ENCODE results near the gene TBC1D13. TPM values are rescaled to one million over a fixed set of nuclear protein-coding genes. Genes with fewer than 3 reads are reported as not detected.

Gene TBC1D13
- total and polyA plus RNA-seq, 9 donors = 10.7 to 32.2 (median 26.3) TPM

GRCh38 chr9:128828719-128829452 lies 41.8 kb downstream of the TBC1D13 start:
- no peaks in the 10 kb centered on the region for H3K36me3 ChIP-seq
- H3K27ac ChIP-seq = peak overlapping the region; percentile 2 to 48
- H3K4me3 ChIP-seq = peak overlapping the region; percentile 97
- WGBS, 3 donors = 28 to 31% (median 30%) methylated on average over 18 of the region's 18 CpGs
- TF ChIP-seq CTCF (IDR thresholded peaks at IDR 0.05) (no peak), EP300 (IDR thresholded peaks at IDR 0.05) (no peak), POLR2A (IDR thresholded peaks at IDR 0.05) (no peak)
- H3K9me3 ChIP-seq = no peaks in the 10 kb centered on the region
- peaks cover 4% of the 10 kb centered on the region for H3K4me1 ChIP-seq (ENCODE audit: insufficient read depth)
- no peak for DNase-seq
- no peaks in the 10 kb centered on the region for H3K27me3 ChIP-seq
- intact Hi-C loops (cut with DNase I) = no loop called here

DNA sequence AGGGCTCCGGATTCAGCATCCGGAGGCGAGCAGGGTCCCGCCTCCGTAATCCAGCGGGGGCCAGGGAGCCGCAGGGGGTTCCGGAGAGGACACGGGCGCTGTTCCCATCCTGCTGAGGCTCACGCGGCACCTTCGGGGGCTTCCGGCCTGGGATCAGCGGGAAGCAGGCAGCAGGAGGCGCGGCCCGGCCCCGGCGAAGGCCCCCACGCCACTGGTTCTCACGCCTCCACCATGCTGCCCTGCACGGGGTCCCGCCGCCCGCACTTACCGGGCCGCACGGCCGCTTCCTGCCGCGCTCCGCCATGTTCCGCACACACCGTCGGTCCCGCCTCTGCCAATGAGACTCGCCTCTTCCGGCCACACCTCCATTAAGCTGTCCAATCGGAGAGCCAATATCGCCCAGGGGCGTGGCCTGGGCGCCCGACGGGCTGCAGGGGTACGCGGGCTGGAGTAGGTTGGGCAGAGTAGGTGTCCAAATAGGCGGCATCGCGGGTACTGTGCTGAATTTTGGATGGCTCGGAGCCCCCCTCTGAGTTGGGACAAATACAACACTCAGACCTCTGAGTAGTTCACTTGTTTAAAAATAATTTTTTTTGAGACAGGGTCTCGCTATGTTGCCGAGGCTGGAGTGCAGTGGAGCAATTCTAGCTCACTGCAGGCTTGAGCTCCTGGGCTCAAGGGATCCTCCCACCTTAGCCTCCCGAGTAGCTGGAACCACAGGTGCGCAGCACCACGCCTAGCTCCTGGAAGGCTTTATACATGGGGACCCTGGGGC lies 42.6 kb downstream of the TBC1D13 start, which contains the start of gene SPOUT1:
Gene SPOUT1, minus strand, starts transcription at position 318 of the 775 bp plus-strand sequence. Its CDS starts 14 bp downstream, at position 304.
- peak within 1 kb of the TSS; percentile 97 for H3K4me3 ChIP-seq
- H3K36me3 ChIP-seq = no peaks in the 10 kb centered on the region
- WGBS, 3 donors = 0 to 2% (median 0%) methylated on average over 29 to 56 of the region's 56 CpGs
- no peaks in the 10 kb centered on the region for H3K9me3 ChIP-seq
- H3K27ac ChIP-seq = peak within 1 kb of the TSS; percentile 2 to 48
- DNase-seq = peak; percentile 89 to 95 (median 92)
- H3K27me3 ChIP-seq = no peaks in the 10 kb centered on the region
- TF ChIP-seq CTCF (IDR thresholded peaks at IDR 0.05) (no peak), EP300 (IDR thresholded peaks at IDR 0.05) (no peak), POLR2A (IDR thresholded peaks at IDR 0.05) (peak; percentile 43)
- intact Hi-C loops (cut with DNase I) = no loop called here
- peaks cover 4% of the 10 kb centered on the region for H3K4me1 ChIP-seq (ENCODE audit: insufficient read depth)

DNA sequence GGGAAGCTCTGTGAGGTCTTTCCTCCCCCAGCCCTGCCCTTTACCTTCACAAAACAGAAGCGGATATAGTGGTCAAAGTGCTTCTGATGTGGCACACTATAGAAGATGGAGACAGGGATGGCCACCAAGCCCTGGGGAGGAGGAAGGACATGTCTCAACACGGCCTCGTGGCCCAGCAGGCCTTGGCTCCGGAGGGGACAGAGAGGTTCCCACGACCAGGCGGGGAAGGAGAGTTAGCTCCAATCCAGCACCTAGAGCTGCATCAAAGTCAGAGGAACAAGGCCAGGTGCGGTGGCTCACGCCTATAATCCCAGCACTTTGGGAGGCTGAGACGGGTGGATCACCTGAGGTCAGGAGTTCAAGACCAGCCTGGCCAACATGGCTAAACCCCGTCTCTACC lies 46.6 kb downstream of the TBC1D13 start:
- Histone ChIP-seq H3K27ac (no peak overlapping the region), H3K27me3 (no peaks in the 10 kb centered on the region), H3K4me1 (ENCODE audit: insufficient read depth) (peaks cover 4% of the 10 kb centered on the region), H3K9me3 (no peaks in the 10 kb centered on the region), H3K36me3 (no peaks in the 10 kb centered on the region), H3K4me3 (no peak overlapping the region)
- WGBS, 3 donors = 90 to 97% (median 96%) methylated on average over 10 of the region's 10 CpGs
- no peak for TF ChIP-seq EP300 (IDR thresholded peaks at IDR 0.05)
- no peak for TF ChIP-seq POLR2A (IDR thresholded peaks at IDR 0.05)
- no peak for TF ChIP-seq CTCF (IDR thresholded peaks at IDR 0.05)
- intact Hi-C loops (cut with DNase I) = no loop called here
- no peak for DNase-seq

GRCh38 chr9:128835246-128836210 lies 48.5 kb downstream of the TBC1D13 start:
- Histone ChIP-seq H3K27ac (no peak overlapping the region), H3K36me3 (no peaks in the 10 kb centered on the region)

More at GRCh38 chr9:128835246-128836210, 48.5 kb downstream of the TBC1D13 start:
- 89 to 93% (median 92%) methylated on average over 28 of the region's 28 CpGs for WGBS, 3 donors
- H3K4me1 ChIP-seq (ENCODE audit: insufficient read depth) = no peaks in the 10 kb centered on the region
- H3K27me3 ChIP-seq = no peaks in the 10 kb centered on the region
- intact Hi-C loops (cut with DNase I) = no loop called here
- no peaks in the 10 kb centered on the region for H3K9me3 ChIP-seq
- no peak for TF ChIP-seq POLR2A (IDR thresholded peaks at IDR 0.05)
- no peak for TF ChIP-seq EP300 (IDR thresholded peaks at IDR 0.05)
- no peak for TF ChIP-seq CTCF (IDR thresholded peaks at IDR 0.05)
- no peak for DNase-seq
- H3K4me3 ChIP-seq = no peak overlapping the region

Measured in ovary (tissue), 9 donors.